HG03175 (cell line): ENCODE measurements around the gene MEX3D.

Source experiments
- ATAC-seq: cut with Tn5 transposase; IDR thresholded peaks from one replicate; pipeline ENCODE4 v1.9.1; 2021; ENCODE audit warnings: mild to moderate bottlenecking, moderate library complexity; ENCODE audit not compliant: unreplicated experiment

Gene MEX3D

DNA sequence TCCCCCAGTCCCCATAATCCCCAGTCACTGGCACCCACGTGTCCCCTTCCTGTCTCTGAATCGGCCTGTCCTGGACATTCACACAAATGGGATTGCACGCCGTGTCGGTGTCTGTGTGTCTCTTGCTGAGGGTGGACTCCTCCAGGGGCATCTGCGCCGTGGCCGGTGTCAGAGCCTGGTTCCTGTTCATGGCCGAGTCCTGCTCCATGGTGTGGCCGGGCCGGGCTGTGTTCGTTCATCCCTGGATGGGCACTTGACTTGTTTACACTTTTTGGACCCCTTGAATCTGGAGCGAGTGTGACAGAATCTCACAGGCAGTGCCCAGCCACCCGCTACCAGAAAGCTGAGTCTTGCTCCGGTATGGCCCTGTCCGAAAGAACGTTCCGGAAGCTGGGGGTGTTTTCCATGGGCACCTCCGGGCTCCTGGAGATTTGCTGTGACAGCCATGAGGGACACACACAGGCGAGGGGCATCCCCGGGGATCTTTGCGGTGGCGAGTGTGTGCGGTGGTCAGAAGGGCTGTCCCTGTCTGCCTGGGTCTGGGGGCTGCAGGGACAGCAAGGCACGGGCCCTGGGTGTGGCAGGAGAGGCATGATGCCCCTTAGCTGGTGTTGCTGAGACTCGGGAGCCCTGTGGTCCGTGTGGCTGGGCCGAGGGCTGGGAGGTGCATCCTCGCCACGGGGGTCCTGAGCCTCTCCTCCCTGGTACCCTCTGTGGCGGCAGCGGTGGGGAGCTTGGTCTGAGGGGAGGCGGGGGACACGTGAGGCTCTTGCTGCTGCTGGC, 6.4 kb upstream of the MEX3D start:
- ATAC-seq = no peak

DNA sequence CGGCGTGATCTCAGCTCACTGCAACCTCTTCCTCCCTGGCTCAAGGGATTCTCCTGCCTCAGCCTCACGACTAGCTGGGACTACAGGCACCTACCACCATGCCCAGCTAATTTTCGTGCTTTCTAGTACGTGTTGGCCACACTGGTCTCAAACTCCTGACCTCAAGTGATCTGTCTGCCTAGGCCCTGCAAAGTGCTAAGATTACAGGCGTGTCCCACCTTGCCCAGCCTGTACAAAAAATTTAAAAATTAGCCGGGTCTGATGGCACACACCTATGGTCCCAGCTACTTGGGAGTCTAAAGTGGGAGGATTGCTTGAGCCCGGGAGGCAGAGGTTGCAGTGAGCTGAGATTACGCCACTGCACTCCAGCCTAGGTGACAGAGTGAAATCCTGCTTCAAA, 4.7 kb upstream of the MEX3D start:
- no peak for ATAC-seq

DNA sequence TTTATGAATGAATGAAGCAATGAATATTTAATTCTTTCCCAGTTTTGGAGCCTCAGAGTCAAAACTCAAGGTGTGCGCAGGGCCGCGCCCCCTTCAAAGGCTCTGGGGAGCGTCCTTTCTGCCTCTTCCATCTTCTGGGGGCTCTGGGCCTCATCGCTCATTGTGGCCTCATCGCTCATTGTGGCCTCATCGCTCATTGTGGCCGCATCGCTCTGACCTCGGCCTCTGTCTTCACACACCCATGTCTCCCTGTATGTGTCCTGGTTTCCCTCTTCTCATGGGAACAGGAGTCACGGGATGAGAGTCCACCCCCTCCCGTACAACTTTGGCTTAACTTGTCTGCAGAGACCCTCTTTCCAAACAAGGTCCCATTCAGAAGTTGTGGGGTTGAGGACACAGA, 3.2 kb upstream of the MEX3D start:
- no peak for ATAC-seq

DNA sequence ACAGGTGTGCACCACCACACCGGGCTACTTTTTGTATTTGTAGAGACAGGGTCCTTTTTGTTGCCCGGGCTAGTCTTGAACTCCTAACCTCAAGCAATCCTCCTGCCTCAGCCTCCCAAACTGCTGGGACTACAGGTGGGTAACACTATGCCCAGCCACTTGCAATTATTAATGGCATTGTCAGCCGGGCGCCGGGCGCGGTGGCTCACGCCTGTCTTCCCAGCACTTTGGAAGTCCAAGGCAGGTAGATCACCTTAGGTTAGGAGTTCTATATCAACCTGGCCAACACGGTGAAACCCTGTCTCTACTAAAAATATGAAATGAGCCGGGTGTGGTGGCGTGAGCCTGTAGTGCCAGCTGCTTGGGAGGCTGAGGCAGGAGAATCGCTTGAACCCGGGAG, 2.7 kb upstream of the MEX3D start:
- ATAC-seq = no peak

DNA sequence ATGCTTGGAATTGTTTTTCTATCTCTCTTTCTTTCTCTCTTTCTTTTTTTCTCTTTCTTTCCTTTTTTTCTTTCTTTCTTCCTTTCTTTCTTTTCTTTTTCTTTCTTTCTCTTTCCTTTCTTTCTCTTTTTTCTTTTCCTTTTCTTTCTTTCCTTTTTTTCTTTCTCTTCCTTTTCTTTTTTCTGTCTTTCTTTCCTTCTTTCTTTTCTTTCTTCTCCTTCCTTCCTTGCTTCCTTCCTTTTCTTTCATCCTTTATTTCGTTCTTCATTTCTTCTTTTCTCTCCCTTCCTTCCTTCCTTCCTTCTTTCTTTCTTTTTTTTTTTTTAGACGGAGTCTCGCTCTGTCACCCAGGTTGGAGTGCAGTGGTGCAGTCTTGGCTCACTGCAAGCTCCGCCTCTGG, 1.9 kb upstream of the MEX3D start:
- no peak for ATAC-seq

DNA sequence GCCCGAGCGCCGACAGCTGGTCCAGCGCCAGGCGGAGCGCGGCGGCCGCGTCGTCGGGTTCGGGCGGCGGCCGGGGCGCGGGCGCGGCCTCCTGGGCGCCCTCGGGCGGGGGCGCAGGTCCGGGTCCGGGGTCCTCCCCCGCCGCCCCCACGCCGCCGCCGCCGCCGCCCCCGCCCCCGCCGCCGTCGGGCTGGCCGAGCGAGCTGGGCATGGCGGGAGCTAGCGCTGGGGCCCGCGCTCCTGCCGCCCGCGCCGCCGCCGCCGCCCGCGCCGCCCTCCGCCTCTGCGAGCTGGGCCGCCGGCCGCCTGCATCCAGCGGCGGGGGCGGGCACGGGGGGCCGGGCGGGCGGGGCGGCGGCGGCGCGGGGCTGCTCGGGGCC, 287 bp downstream of the MEX3D start:
- ATAC-seq = peak; percentile 19

DNA sequence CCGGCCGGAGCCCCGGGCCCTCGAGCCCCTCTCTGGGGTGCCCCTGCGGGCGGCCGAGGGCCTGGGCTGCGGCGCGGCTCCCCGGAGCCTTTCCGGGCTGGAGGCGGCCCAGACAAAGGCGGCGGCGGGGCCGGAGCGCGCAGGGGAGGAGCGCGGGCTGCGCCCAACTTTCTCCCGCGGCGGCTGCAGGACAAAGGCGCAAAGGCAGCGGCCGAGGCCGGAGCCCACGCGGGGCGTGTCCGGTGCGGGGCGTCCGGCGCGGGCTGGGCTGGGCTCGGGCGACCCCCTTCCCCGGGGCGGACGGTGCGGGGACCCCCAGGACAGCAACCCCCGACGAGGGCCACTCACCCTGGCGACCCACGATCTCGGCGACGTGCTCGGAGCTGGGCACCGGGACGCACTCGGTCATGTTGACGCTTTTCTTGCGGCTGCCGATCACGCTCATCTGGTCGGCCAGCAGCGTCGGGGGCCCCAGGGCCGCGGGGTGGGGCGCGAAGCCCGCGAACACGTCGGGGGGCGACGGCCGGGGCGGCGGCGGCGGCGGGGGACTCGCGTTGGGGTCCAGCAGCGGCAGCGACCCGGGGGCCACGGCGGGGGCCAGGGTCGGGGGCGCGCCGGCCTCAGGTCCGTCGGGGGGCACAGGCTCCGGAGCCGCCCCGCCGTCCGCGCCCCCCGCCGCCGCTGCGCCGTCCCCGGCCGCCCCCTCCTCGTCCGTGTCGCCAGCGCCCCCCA, 843 bp downstream of the MEX3D start:
- ATAC-seq = no peak

DNA sequence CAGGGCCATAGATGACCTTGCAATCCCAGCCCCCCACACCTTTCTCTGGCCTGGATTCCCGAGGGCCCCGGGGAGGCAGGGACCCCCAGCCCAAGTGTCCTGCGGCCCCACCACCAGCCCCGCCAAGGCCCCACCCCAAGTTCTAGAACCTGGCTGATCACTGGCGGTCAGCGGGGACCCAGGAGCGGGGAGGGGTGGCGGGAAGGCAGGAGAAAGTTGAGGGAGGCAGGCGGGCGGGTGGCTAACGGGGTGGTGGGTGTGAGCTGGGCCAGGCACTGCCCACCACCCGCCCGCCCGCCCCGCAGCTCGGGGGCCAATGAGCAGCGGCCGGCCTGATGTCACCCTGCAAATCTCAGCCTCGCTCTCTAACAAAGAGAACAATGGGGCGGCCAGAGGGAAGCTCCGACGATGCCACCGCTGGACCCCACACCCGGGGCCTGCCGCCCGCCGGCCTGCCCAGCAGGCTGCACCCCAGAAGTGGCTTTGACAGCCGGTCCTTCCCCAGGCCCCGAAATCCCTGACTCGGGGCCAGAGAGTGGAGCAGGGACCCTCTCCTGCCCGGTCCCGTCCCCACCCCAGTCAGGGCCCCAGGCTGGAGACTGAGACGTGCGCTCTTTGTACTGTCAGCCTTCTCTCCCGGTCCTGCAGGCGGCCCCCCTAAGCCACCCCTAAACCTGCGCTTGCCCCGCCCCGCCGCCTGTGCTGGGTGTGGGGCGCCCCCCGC, 1.6 kb downstream of the MEX3D start:
- no peak for ATAC-seq

DNA sequence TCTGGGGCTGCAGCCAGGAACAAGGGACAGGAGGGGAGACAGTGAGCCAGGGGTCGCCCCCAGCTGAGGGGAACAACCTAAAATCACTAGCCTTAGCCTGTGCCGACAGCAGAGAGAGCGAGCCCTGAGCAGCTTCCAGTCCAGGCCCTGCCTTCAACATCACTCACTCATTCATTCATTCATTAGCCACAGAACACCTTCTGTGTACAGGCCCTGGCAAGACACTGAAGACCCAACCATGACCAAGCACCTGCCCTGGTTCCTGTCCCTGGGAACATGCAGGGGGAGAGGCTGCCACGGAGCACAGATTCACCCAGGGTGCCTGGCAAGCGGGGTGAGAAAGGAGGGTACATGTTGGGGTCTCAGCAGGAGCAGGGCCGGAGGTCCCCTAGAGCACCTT, 4.9 kb downstream of the MEX3D start:
- ATAC-seq = no peak

DNA sequence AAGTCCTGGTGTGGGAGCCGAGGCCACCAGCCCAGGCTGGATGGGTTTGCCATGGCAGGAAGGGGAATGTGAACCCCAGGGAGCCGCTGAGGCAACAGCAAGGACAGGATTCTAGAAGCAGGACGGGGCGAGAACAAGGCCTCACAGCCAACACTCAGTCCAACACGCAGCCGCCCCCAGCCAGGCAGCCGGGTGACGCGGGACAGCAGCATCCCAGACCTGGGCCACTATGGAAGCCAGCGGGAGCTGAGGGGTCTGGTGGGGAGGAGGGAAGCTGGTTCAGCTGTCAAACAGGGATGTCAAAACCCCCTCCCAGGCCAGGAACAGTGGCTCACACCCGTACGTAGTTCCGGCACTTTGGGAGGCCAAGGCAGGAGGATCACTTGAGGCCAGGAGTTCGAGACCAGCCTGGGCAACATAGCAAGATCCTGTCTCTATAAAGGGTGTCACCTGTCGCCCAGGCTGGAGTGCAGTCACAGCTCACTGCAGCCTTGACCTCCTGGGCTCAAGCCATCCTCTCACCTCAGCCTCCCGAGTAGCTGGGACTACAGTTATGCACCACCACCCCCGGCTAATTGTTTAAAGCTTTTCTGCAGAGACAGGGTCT, 6.8 kb downstream of the MEX3D start:
- ATAC-seq = no peak

DNA sequence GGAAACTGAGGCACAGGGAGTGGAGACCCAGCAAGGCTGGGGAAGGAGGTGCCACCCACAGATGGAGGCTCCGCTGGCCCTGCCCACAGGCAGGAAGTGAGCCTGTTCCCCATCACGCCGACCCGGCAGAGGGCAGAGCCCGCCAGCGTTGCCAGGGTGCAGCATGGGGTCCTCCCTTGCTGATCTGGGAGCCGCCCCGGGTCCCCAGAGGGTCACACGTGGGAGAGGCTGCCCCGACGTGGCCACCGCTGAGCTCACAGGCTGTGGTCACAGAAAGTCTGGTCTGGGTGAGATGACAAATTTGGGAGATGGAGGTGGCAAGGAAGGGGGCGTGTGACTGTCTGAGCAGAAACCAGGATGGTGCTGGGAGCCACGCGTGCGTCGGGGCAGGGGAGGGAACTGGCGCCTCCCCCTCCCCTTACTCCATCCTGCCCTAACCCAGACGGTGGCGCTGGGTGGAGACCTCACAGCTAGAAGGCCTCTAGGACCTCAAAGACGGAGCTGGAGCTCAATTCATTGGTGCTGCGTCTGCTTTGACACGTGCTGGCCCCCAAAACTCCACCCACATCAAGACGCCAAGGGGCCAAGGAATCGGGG, 7.7 kb downstream of the MEX3D start:
- ATAC-seq = no peak

DNA sequence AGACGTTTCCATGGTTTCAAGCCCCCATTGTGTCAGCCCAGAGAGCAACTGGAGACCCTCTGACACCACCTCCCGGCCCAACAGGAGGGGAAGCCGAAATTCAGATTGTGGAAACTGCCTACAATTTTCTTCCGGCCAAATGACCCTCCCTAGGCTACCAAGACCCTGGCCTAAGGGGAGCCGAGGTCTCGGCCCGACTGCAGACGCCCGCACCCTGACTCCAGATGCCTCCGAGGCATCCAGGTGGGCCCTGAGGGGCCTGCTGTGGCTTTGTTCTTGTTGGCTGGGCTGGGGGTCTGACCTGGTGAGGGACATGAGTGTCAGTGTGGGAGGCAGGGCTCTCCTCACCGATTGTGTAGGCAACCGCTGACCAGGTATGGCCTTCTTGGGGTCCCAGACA, 9.6 kb downstream of the MEX3D start:
- no peak for ATAC-seq

DNA sequence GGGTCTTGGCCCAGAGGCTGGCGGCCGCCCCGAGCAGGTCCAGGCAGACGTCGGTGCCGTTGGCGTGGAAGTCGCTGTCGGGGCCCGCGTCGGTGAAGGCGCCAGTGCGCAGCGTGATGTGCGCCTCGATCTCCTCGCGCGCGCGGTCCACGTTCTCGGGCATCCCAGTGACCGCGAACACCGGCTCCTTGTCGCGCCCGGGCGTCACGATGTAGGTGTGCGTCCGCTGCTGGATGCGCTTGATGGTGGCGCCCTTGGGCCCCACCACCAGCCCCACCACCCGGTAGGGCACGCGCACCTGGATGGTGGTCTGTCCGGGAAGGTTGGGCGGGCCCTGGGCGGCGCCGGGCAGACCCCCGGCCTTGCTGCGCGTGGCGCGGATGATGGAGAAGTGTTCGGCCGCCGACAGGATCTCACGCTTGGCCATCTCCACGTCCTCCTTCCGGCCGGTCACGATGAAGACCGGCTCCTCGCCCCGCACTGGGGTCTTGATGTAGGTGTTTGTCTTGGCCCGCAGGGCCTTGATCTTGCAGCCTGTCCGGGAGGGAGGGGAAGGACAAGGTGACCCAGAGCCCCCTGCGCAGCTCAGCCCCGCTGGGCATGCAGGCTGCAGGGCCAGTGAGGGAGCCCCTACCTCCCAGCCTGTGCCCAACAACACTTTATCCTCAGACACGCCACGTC, 11.6 kb downstream of the MEX3D start:
- no peak for ATAC-seq

DNA sequence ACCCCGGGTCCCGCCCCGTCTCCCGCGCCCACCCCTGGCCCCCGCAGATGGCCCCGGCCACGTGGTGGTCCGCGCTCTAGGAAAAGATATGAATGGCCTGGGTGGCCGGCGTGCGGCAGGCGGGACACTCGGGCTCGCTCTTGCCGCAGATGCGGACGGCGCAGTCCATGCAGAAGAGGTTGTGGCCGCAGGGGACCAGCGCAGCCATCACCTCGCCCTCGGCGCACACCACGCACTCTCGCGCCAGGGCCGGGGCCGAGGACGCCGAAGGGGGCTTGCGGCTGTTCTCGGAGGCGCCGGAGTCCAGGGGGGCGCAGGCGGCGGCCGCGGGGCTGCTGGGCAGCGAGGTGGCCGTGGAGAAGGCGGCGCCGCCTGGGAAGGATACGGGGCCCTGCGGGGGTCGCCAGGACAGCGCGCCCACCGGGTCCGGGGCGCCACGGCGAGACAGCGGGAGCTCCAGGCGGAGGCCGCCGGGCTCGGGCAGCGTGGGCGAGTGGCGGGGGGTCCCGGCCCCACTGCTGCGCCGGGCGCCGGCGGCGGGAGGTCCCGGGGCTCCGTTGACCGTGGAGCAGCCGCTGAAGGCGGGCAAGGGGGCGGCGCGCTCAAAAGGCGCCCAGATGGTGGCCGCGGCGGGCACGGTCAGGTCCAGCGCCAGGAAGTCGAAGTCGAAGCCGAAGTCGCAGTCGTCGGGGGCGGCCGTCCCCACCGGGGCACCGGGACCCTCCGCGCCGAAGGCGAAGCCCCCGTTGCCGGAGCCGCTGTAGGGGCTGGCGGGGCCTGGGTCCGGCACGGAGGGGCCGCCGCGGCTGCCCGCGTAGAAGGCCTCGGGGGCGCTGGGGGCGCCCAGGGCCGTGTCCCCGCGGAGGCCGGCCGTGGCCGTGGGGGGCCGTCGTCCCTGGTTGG, 12.4 kb downstream of the MEX3D start:
- ATAC-seq = no peak

DNA sequence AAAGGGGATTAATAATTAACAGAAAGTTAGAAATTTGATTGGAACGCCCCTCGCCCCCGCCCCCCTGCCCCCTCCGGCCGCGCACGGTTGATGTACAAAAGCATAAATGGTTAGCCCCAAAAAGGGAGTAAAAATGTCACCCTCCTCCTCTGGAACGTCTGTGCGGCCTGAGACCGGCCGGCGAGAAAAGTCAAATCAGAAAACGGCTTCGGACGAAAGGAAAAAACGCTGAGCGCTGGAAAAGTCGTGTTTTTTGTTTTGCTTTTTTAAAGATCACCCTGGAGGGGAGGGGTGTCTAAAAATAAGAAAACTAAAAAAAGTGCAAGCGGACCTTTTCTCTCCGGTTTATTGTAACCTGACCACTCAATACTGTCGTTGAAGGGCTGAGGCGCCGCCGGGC, 13.2 kb downstream of the MEX3D start:
- ATAC-seq = no peak

DNA sequence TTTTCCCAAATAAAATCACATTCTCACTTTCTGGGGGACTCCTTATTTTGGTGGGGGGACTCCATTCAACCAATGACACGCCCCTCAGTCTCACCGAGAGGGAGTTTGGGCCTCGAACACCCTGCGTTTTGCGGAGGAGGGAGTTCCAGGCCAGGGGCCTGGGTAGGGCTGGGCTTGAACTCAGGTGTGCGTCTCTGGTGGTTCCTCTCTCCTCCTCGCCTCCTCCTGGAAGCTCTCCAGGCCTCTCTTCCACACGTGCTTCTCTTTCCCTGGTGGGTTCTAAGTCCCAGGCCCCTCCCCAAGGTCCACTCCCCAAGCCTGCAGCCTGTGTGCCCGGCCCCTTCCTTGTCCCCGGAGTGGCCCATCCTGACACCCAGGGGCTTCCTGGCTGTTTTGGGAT, 14.7 kb downstream of the MEX3D start:
- ATAC-seq = no peak

DNA sequence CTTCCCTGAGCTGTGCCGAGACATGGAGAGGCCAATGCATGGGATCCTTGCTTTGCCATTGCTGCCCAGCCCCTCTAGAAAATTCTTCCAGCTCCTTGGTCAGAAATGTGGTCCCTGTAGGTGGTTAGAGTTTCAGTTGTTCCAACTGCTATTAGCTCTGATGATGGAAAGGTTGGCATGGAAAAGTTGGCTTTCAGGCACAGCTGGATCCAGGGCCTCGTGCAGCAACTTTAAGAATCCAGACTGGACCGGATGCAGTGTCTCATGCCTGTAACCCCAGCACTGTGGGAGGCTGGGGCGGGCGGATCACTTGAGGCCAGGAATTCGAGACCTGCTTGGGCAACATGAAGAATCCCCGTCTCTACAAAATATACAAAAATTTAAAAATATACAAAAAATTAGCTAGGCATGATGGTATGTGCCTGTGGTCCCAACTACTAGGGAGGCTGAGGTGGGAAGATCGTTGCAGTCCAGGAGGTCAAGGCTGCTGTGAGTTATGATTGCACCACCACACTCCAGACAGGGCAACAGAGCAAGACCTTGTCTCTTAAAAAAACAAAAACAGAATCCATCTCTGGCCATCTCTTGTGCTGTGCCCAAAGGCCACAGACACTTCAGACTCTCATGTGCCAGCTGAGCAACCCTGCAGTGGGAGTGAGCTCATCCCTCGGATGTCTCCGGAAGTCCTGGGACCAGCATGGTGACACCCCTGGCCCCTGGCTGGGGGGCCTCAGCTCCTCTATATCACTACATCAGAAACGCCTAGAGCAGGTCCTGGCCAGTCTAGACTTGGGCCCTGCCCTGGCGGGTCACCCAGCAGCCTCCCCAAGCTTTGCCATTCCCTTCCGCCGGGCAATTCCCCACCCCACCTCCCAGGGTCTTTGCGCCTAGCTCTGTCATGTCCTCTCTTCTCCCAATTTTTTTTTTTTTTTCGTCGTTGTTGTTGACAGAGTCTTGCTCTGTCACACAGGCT, 16.8 kb downstream of the MEX3D start:
- no peak for ATAC-seq

DNA sequence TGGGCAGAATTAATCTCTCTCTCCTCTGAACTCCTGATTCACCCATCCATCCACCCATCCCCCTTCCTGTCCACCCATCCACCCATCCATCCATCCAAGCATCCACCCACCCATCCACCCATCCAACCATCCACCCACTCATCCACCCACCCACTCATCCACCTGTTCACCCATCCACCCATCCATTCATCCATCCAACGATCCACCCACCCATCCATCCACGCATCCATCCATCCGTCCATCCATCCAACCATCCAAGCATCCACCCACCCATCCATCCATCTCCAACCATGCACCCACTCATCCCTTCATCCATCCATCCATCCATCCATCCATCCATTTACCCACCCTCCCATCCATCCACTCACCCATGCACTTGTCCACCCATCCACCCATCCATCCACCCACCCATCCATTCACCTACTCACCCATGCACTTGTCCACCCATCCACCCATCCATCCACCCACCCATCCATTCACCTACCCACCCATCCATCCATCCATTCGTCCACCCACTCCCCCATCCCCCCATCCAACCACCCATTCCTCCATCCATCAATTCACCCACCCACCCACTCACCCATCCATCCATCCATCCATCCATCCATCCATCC, 18.7 kb downstream of the MEX3D start:
- no peak for ATAC-seq
